Measurements from ENCODE around the gene JOSD1.
"Not testable (repeated sequence)": the region's sequence is repeated elsewhere in the genome, so short reads cannot be mapped to it uniquely, and the experiment has no call there.

Gene JOSD1

DNA sequence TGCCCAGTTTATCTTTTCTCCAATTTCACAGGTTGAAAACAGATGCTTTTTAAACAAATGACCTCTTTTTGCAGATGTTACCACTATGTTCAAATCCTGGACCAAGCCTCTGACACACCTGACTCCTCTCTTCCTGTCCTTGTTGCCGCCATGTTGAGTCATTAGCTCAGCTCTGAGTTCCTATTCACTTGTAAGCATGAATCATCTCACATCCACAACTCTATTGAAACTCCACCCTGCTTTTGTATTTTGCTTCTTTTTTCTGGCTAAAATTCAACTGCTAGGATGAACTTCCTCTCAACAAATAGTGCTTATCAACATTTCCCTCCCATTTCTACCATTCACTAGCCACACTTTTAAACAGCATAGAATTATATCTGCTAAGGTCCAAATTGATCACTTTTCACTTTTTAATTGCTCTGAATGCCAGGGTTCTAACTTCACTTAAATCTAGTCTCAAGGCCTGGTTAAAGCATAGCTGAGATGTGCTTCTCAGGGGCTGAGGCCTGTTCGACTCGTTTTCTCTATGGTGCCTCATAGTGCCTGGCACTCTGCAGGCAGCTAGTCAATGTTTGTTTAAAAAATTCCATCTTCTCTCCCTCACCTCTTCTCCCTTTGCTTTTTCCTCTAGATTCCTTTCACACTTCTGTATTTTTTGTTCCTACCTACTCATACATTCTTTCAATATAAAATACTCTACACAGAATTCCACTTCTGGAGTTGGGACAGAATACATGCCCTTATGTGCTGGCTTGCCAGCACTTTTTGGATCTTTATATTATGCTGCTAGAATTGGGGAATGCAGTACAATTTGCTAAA is 3.9 kb downstream of the JOSD1 start:
- DNase-seq (ENCODE audit: extremely low spot score, insufficient read length, low read depth) (no peak), FAIRE-seq (no peak)

DNA sequence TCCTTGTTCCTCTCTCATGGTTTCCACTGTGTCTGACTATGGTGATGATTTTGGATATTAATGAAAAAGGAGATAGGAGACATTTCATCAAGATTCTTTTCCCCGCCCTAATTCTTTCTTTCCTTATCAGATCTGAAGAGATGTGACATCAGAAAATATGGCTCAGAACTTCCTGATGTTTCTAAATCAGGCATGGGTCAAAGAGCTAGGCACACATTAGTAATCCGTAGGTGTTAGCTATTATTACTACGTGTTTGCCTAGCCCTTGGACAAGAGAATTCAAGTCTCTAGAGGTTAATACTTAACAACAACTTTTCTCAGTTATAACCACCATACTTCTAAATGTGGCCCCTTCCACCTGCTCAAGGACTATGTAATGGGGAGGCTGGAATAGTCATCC is 5.8 kb downstream of the JOSD1 start:
- DNase-seq (ENCODE audit: extremely low spot score, insufficient read length, low read depth) (no peak), FAIRE-seq (no peak)

DNA sequence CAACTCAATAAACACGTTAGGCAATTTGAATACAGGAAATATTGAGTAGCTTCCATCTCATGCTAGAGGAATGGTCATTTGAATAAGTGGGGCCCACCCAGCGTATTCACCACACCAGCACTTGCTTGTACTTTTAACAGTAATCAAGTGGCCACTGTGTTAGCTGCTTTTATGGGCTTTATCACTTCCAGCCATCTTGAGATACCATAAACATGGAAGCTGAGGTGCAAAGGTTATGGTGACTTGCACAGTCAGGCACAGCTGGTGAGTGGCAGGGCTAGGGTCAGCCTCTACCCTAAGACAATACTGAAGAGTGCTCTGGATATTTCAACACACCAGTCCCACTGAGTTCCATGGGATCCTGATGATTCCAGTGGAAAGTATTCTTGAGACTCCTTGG is 6.7 kb downstream of the JOSD1 start:
- FAIRE-seq (no peak), DNase-seq (ENCODE audit: extremely low spot score, insufficient read length, low read depth) (no peak)

DNA sequence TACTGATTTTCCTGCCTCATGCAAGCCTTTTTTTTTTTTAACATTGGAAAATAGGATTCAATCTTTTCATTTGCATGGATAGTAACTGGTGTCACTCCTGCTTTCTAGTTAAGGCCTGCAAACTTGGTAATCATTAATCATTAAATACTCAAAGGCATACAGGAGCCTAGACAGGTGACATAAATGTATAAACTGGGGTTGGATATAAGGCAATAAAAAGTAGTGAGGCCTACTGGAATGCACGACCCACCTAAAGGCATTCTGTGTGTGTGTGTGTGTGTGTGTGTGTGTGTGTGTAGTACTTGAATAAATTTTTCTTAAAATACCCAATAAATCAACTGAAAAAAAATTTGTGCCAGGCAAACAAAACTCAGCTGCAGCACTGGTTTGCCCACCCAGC is 11.1 kb downstream of the JOSD1 start:
- FAIRE-seq: no peak
- DNase-seq (ENCODE audit: extremely low spot score, insufficient read length, low read depth): no peak

- DNase-seq (ENCODE audit: extremely low spot score, insufficient read length, low read depth): no peak
- FAIRE-seq: no peak
Measured at GRCh38 chr22:38685761-38686160, 15.0 kb downstream of the JOSD1 start.

GRCh38 chr22:38684895-38685294 is 15.8 kb downstream of the JOSD1 start:
- DNase-seq (ENCODE audit: extremely low spot score, insufficient read length, low read depth): no peak
- FAIRE-seq: no peak

DNA sequence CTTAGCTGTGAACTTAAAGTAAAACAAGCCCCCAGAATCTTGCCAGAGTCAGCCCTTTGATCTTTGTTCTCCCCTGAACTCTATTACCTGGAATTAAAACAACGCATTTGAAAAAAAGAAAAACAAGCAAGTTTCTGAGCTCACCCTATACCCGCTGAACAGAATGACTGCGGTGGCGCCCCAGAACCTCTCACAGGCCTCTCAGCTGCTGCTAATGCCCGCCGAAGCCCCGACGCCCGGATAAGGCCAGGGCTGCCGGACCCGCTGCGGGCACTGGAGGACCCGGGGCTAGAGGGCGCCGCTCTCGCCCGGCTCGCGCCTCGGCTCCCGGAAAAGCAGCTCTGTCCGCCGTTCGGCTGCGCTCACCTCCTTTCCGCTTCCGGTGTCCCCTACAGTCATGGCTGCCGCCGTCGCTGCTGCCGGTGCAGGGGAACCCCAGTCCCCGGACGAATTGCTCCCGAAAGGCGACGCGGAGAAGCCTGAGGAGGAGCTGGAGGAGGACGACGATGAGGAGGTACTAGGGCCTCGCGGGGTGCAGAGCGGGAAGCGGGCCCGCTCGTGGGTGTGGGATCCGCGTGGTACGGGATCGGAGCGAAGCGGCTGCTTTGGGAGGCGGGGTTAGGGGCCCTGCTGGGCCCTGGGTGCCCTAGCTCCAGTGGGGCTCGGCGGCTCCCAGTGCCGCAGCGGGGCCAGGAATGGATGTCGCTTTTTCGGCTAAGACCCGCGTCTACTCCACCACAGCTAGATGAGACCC is 19.0 kb downstream of the JOSD1 start, which contains the start of gene TOMM22:
TSS of gene TOMM22 (plus strand) at position 376 of the 754 bp plus-strand sequence. CDS start at position 398, 22 bp downstream.
- FAIRE-seq: peak; percentile 90
- DNase-seq (ENCODE audit: extremely low spot score, insufficient read length, low read depth): peak; percentile 98

DNA sequence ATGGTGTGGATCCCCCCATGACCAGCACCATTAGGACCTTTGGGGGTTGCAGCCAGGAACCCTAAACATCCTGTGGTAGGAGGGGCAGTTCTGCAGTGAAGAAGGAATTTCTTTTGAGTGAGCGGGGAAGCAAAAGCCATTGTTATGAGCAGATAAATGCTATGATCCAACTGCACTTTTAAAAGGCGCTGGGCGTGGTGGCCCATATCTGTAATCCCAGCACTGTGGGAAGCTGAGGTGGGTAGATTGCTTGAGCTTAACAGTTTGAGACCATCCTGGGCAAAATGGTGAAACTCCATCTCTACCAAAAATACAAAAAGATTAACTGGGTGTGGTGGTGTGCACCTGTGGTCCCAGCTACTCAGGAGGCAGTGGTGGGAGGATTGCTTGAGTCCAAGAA is 24.9 kb downstream of the JOSD1 start:
- DNase-seq (ENCODE audit: extremely low spot score, insufficient read length, low read depth) (no peak), FAIRE-seq (no peak)

GRCh38 chr22:38674888-38675287 is 25.9 kb downstream of the JOSD1 start:
- no peak for DNase-seq (ENCODE audit: extremely low spot score, insufficient read length, low read depth)
- no peak for FAIRE-seq

DNA sequence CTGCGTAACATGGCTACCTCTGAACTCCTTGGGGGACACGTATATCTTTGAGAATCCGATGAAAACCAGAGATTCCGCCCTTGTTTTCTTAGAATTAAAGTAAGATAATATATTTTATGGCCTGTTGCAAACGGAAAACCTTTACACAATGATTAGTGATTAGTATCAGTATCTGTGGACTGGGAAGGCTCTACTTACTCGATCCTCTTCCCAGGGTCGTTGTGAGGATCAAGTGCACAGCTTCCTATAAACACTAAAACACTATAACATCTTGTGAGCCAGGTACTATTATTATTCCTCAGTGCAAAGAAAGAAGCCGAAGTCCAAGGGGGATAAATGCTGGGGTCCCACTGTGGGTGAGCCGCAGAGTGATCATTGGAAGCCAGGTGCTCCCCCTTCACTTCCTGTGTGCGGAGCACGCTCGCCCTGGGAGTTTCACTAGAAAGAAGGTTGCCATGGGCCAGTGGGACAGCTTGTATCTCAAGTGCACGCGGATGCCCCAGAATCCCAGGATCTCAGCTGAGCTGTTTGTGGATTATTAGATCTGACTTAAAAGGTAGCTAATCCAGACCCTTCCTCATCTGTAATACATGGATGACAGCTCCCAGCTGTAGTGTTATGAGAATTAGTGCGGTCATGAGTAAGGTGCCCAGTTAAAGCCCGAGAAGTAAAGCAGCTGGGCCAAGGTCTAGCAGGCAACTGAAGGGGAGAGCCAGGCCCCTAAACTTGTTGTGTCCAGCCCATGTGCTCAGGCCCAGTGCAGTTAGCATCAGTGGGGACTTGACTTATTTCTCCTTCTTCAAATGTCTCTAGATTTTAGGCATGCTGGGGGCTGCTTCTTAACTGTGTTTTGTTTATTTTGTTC is 43.5 kb downstream of the JOSD1 start:
- DNase-seq (ENCODE audit: extremely low spot score, insufficient read length, low read depth): no peak
- FAIRE-seq: peak; percentile 59

DNA sequence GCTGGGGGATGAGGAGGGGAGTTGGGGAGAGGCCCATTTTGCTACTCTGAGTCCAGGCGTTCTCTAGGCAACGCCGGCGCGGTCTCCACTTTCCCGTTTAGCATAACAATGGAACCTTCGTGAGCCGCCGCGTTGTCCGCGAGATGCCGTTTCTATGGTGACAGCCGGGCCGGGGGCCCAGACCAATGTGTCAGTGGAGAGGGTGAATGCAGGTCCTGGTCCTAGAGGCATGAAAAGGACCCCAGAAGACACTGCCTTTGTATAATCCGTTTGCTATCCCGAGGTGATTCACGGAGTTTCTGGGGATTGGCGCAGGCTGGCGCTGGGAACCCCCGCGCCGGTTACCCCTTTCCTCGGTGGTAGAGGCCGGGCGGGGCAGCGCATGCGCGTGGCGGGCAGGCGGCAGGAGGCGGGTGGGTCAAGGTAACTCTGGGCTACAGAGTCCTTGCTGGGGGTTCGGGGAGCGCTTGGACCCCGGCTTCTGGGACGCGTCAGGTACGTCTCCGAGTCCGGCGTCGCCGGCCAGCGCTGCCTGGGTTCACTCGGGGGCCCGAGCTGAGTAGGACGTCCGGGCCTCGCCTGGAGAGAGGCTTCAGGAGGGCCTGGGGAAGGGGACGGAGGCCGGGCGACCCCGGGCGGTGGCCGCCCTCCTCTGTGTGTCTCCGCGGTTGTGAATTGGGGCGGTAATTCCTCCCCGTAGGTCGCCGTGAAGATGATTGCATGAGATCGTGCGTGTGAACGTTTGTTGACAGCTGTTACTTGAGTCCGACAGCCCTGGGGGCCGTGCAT is 44.3 kb downstream of the JOSD1 start, which contains the start of the genes CBY1 and FAM227A:
TSS of gene CBY1 (plus strand) at position 383 of the 789 bp plus-strand sequence. CDS start 11,417 bp downstream, outside the sequence.
TSS of gene FAM227A (minus strand) at position 137 of the 789 bp plus-strand sequence. CDS start 6,224 bp downstream, outside the sequence.
- DNase-seq (ENCODE audit: extremely low spot score, insufficient read length, low read depth) (peak; percentile 93), FAIRE-seq (peak; percentile 88)

DNA sequence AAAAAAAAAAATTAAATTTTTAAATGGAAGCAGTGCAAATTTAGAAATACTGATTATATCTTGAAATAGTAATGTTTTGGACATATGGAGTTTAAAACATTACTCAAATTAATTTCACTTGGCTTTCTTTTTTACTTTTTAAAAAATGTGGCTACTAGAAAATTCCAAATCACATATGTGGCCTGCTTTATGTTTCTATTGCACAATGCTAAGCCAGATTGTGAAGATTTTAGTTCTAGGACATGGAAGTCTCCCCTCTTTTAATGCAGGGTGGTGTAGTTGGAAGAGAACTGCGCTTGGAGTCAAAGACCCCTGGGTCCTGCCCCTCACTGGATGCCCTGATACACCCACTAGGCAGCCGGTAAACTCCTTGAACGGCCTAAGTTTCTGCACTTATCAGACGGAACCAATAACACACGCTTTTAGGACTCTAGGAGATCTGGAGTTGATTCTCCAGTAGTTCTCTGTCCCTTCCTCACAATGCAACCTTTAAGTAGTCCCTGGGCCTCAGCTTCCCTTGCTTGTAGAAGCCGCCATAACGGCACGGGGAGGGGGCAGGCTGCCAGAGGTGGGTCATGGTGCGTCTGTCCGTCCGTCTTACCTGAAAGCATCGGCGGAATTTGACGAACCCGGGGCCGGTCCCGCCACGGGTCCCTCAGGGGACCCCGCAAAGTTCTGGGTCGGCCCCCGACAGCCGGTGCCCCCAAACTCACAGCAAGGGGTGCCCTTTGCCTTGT is 45.1 kb downstream of the JOSD1 start:
- FAIRE-seq: no peak

DNA sequence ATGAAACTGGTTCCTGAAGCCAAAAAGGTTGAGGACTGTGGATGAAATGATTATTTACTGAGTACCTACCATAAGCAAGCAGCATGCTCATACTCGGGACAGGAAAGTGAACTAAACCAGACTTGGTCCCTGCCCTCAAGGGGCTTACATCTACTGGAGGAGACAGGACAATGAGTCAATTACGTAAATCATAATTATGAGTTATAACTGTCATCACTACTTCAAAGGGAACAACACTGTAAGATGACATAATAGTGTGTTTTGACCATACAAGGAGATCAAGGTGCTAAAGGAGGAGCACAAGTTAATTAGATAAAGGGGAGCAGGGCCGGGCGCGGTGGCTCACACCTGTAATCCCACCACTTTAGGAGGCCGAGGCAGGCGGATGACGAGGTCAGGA is 47.0 kb downstream of the JOSD1 start:
- FAIRE-seq (no peak), DNase-seq (ENCODE audit: extremely low spot score, insufficient read length, low read depth) (no peak)

More for the DNA sequence above, 45.1 kb downstream of the JOSD1 start:
- DNase-seq (ENCODE audit: extremely low spot score, insufficient read length, low read depth): no peak

- no peak for DNase-seq (ENCODE audit: extremely low spot score, insufficient read length, low read depth)
Measured at GRCh38 chr22:38652859-38653258, 47.9 kb downstream of the JOSD1 start.

GRCh38 chr22:38649841-38650522 is 50.8 kb downstream of the JOSD1 start:
- FAIRE-seq: no peak
- DNase-seq (ENCODE audit: extremely low spot score, insufficient read length, low read depth): no peak

More at GRCh38 chr22:38652859-38653258, 47.9 kb downstream of the JOSD1 start:
- FAIRE-seq: no peak

DNA sequence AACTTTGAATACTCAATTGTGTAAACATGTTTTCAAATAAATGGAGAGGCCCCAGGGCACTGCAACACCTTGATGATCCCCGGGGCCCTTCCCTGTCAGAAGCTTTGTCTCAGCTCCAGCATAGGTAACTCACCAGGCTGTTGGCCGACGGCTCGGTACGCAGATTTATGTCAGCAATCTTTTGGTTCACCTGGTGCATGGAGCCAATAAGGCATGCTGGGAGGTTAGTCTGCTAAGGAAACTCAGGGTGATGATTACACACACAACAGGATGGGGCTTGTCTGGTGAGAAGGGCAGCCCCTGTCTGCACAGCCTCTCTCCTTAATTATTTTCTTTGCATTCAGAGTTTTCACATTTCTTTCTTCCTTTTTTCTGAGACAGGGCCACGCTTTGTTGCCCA is 55.3 kb downstream of the JOSD1 start:
- DNase-seq (ENCODE audit: extremely low spot score, insufficient read length, low read depth) (no peak), FAIRE-seq (no peak)

DNA sequence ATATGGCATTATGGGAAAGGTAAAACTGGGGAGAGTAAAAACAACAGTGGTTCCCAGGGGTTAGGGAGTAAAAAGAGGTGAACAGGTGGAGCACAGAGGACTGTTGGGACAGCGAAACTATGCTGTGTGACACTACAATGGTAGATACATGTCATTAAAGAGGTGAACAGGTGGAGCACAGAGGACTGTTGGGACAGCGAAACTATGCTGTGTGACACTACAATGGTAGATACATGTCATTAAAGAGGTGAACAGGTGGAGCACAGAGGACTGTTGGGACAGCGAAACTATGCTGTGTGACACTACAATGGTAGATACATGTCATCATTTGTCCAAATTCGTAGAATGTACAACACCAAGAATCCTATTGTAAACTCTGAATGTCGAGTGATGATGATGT is 56.5 kb downstream of the JOSD1 start:
- not testable (repeated sequence) for DNase-seq (ENCODE audit: extremely low spot score, insufficient read length, low read depth); FAIRE-seq

GRCh38 chr22:38641476-38642040 is 59.2 kb downstream of the JOSD1 start:
- no peak for DNase-seq (ENCODE audit: extremely low spot score, insufficient read length, low read depth)
- no peak for FAIRE-seq

Measured in GM18507 (cell line).